Skeletal muscle satellite cell (primary cell): ENCODE results near the gene KASH5.

Source experiments
- H3K27me3 ChIP-seq: 2 replicates; pipeline ENCODE4 v1.7.0; 2013; ENCODE audit warnings: low read length; ENCODE audit not compliant: control insufficient read depth, insufficient read depth
- H3K36me3 ChIP-seq: 2 replicates; pipeline ENCODE4 v1.7.0; 2013; ENCODE audit warnings: mild to moderate bottlenecking, control low read depth, low read length; ENCODE audit not compliant: insufficient read depth
- H3K4me1 ChIP-seq: 2 replicates; pipeline ENCODE4 v1.7.0; 2013; ENCODE audit warnings: low read length; ENCODE audit not compliant: control insufficient read depth, insufficient read depth
- H3K4me2 ChIP-seq: 2 replicates; pipeline ENCODE4 v1.7.0; 2013; ENCODE audit warnings: mild to moderate bottlenecking, low read length
- H3K4me3 ChIP-seq: 2 replicates; pipeline ENCODE4 v1.7.0; 2013; ENCODE audit warnings: low read length
- H3K9ac ChIP-seq: 2 replicates; pipeline ENCODE4 v1.7.0; 2013; ENCODE audit warnings: mild to moderate bottlenecking, low read depth, low read length, moderate library complexity
- H3K9me3 ChIP-seq: replicated peaks from 2 replicates; pipeline ENCODE4 v1.7.0; 2013; ENCODE audit warnings: mild to moderate bottlenecking, control low read depth, low read length

KASH5 gene

GRCh38 chr19:49389406-49389805 is 1.4 kb downstream of the KASH5 start:
- Histone ChIP-seq H3K9ac (no peak overlapping the region), H3K4me3 (no peak overlapping the region), H3K27me3 (peaks cover 39% of the 10 kb centered on the region), H3K4me1 (no peaks in the 10 kb centered on the region), H3K36me3 (no peaks in the 10 kb centered on the region), H3K9me3 (no peaks in the 10 kb centered on the region), H3K4me2 (no peak overlapping the region)

DNA sequence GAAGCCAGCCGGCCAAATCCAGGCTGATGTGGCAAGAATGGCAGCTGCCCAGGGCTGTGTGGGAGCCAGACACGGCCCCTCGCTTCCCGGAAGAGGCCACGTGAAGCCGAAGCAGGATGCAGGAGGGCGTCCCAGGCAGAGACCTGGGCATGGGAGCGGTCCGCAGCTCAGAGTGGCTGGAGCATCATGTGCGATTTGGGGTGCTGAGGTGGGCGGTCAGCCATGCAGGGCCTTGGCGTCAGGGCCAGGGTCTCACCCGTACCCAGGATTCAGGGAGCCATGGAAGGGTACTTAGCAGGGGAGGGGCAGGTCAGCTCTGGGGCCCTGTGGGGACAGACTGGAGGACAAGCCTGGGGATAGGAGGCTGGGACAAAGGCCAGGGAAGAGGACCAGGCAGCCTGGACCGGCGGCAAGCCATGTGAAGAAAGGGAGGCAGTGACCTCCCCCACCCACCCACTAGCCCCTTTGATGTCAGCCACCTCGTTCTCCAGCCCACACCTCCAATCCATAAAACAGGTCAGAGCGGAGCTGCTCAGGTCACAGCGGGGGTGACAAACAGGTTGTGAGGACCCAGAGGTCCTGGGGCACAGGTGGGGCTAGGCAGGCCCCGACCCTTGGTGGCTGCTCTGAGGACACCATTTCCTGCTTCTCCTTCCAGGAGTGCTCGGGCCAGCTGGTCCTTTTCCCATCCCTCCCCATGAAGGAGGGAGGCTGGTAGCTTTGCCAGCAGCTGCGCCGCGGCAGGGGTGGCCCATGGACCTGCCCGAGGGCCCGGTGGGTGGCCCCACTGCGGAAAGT is 2.3 kb downstream of the KASH5 start:
- Histone ChIP-seq H3K27me3 (peaks cover 48% of the 10 kb centered on the region), H3K9me3 (no peaks in the 10 kb centered on the region), H3K36me3 (no peaks in the 10 kb centered on the region), H3K4me1 (no peaks in the 10 kb centered on the region), H3K4me3 (no peak overlapping the region), H3K9ac (no peak overlapping the region), H3K4me2 (no peak overlapping the region)

DNA sequence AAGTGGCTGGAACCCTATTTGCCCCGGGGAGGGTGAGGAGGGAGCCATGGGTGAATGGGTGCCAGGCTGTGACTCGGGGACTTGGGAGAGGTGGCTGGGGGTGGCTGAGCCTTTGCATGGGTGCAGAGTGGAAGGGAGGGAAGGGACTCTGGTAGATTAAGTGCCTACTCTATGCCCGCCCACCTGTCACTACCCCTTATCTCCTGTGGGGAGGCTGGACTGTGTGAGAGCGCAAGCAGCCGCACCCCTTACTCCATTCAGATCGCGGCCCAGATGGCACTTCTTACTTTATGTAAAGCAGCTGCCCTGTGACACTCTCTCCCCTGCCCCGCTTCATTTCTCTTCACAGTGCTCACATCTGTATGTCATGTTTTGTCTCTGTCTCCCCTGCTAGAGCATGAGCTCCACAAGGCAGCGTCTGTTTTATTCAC is 2.9 kb downstream of the KASH5 start:
- Histone ChIP-seq H3K4me2 (no peak overlapping the region), H3K27me3 (peaks cover 53% of the 10 kb centered on the region)

GRCh38 chr19:49391581-49392399 is 3.7 kb downstream of the KASH5 start:
- Histone ChIP-seq H3K9ac (no peak overlapping the region), H3K27me3 (peaks cover 53% of the 10 kb centered on the region), H3K4me3 (no peak overlapping the region), H3K9me3 (no peaks in the 10 kb centered on the region), H3K4me2 (no peak overlapping the region), H3K36me3 (no peaks in the 10 kb centered on the region), H3K4me1 (no peaks in the 10 kb centered on the region)

More for the DNA sequence above, 2.9 kb downstream of the KASH5 start:
- Histone ChIP-seq H3K4me3 (no peak overlapping the region), H3K9me3 (no peaks in the 10 kb centered on the region), H3K36me3 (no peaks in the 10 kb centered on the region), H3K9ac (no peak overlapping the region), H3K4me1 (no peaks in the 10 kb centered on the region)

GRCh38 chr19:49393881-49394280 is 5.8 kb downstream of the KASH5 start:
- Histone ChIP-seq H3K36me3 (no peaks in the 10 kb centered on the region), H3K9me3 (no peaks in the 10 kb centered on the region), H3K4me2 (no peak overlapping the region), H3K9ac (no peak overlapping the region), H3K4me1 (no peaks in the 10 kb centered on the region), H3K27me3 (peaks cover 63% of the 10 kb centered on the region), H3K4me3 (no peak overlapping the region)

DNA sequence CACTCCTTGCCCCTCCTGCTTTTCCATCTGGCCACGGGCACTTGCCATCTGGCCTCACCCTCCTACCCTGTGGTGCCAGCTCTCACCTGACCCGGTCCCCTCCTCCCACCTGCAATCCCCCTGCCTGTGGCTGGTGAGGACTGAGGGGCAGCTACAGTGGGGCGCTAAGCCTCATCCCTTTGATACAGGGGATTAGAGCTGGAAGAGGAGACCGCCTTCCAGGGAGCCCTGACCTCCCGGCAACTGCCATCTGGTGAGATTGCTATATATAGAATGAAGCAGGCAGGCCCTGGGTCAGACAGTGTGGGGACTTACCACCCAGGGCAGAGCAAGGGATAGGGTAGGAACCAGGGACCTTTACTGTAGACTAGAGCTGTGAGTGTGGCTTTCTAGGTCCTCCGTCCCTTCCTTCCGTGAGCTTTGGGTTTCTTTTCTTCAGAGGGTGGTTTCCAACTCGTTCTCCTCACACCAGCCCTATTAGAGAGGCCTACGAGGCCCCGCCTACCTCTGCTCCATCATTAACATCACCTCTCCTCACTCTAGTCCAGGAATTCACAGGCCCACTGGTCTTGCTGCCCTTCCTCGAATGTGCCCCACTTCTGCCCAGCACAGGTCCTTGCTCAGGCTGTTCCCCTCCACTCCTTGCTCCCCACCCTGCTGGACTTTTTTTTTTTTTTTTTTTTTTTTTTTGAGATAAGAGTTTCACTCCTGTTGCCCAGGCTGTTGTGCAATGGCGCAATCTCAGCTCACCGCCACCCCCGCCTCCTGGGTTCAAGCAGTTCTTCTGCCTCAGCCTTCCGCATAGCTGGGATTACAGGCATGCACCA is 7.7 kb downstream of the KASH5 start:
- Histone ChIP-seq H3K9me3 (no peaks in the 10 kb centered on the region), H3K4me3 (no peak overlapping the region), H3K27me3 (peaks cover 53% of the 10 kb centered on the region), H3K4me1 (no peaks in the 10 kb centered on the region), H3K36me3 (no peaks in the 10 kb centered on the region), H3K4me2 (no peak overlapping the region), H3K9ac (no peak overlapping the region)

- Histone ChIP-seq H3K4me3 (no peak overlapping the region), H3K4me2 (no peak overlapping the region), H3K9me3 (no peaks in the 10 kb centered on the region), H3K4me1 (no peaks in the 10 kb centered on the region), H3K9ac (no peak overlapping the region), H3K27me3 (peaks cover 56% of the 10 kb centered on the region), H3K36me3 (no peaks in the 10 kb centered on the region)
Observed at GRCh38 chr19:49396738-49397505, 8.9 kb downstream of the KASH5 start.

DNA sequence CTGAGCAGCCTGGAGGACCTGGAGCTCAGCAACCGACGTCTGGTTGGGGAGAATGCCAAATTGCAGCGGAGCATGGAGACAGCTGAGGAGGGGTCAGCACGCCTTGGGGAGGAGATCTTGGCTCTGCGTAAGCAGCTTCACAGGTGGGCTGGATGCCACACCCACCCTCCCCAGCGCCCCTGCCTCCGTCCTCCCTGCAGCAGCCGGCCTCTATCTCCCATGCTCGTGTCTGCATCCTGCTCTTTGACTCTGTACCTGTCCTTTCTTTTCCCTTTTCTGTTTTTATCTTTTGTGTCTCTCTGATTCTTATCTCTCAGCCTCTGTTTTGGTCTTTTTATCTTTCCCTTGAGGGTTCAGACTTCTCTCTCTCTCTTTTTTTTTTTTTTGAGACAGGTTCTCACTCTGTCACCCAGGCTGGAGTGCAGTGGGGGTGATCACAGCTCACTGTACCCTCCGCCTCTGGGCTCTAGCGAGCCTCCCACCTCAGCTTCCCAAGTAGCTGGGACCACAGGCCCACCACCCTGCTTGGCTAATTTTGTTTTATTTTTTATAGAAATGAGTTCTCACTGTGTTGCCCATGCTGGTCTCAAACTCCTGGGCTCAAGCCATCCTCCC is 10.1 kb downstream of the KASH5 start:
- no peaks in the 10 kb centered on the region for H3K36me3 ChIP-seq

GRCh38 chr19:49398931-49399330 is 10.9 kb downstream of the KASH5 start:
- Histone ChIP-seq H3K9ac (no peak overlapping the region), H3K4me2 (no peak overlapping the region), H3K4me1 (no peaks in the 10 kb centered on the region), H3K4me3 (no peak overlapping the region), H3K36me3 (no peaks in the 10 kb centered on the region), H3K27me3 (peaks cover 40% of the 10 kb centered on the region), H3K9me3 (no peaks in the 10 kb centered on the region)

More for the DNA sequence above, 10.1 kb downstream of the KASH5 start:
- Histone ChIP-seq H3K9me3 (no peaks in the 10 kb centered on the region), H3K9ac (no peak overlapping the region), H3K4me1 (no peaks in the 10 kb centered on the region), H3K4me2 (no peak overlapping the region), H3K4me3 (no peak overlapping the region), H3K27me3 (peaks cover 48% of the 10 kb centered on the region)

DNA sequence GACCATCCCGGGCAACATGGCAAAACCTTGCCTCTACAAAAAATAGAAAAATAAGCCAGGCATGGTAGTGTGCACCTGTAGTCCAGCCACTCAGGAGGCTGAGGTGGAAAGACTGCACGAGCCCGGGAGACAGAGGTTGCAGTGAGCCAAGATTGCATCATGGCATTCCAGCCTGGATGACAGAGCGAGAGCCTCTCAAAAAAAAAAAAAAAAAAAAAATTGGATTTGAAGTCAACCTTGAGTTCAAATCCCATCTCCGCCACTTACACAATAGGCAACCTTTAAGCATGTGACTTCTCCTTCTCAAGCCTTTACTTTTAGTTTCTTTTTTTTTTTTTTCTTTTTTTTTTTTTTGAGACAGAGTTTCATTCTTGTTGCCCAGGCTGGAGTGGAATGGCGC is 12.0 kb downstream of the KASH5 start:
- H3K36me3 ChIP-seq = no peaks in the 10 kb centered on the region
- no peak overlapping the region for H3K9ac ChIP-seq
- peaks cover 29% of the 10 kb centered on the region for H3K27me3 ChIP-seq
- H3K4me2 ChIP-seq = no peak overlapping the region
- H3K4me3 ChIP-seq = no peak overlapping the region
- no peaks in the 10 kb centered on the region for H3K4me1 ChIP-seq
- no peaks in the 10 kb centered on the region for H3K9me3 ChIP-seq
